ENCODE results near the gene UBE3B. TPM values are rescaled to one million over a fixed set of nuclear protein-coding genes. Genes with fewer than 3 reads are reported as not detected.

Gene UBE3B
- polyA plus RNA-seq, 3 donors: 14.4 to 25.9 (median 18.2) TPM

DNA sequence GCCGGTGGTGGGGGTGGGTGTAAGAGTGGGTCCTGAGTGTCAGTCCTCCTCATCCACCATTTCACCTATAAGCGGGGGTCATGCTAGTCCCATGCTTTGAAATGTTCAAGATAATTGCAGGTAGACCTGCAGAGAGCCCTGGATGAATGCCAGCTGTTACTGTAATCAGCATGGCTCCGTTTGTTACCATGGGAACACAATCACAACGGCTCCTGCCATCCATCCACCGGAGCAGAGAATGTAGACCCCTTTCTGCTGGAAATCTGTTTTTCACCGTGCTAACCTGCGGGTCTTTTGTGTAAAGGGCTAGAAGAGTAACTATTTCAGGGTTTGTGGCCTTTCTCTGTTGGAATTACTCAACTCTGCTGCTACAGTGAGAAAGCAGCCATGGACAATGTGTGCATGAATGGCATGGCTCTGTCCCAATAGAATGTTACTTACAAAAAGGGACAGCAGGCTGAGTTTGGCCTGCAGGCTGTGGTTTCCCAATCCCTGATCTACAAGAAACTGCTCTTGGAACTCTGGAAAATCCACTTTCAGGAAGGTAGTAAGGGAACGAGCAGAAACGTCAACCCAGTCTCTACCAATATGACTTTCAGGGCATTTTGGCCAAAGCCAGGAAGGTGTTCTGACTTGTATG is 36.5 kb upstream of the UBE3B start:
- TF ChIP-seq, protein P1, sequence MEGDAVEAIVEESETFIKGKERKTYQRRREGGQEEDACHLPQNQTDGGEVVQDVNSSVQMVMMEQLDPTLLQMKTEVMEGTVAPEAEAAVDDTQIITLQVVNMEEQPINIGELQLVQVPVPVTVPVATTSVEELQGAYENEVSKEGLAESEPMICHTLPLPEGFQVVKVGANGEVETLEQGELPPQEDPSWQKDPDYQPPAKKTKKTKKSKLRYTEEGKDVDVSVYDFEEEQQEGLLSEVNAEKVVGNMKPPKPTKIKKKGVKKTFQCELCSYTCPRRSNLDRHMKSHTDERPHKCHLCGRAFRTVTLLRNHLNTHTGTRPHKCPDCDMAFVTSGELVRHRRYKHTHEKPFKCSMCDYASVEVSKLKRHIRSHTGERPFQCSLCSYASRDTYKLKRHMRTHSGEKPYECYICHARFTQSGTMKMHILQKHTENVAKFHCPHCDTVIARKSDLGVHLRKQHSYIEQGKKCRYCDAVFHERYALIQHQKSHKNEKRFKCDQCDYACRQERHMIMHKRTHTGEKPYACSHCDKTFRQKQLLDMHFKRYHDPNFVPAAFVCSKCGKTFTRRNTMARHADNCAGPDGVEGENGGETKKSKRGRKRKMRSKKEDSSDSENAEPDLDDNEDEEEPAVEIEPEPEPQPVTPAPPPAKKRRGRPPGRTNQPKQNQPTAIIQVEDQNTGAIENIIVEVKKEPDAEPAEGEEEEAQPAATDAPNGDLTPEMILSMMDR (IDR thresholded peaks at IDR 0.05): no peak
- no peak for DNase-seq
- peaks cover 0 to 2% (median 0%) of the 10 kb centered on the region in 3 donors for H3K27me3 Mint-ChIP-seq (ENCODE audit: low read depth in 3 of 3)
- H3K9me3 Mint-ChIP-seq: no peaks in the 10 kb centered on the region
- H3K4me1 Mint-ChIP-seq: no peaks in the 10 kb centered on the region
- intact Hi-C loops (cut with micrococcal nuclease): no loop called here
- 89% methylated on average over 7 of the region's 9 CpGs for WGBS (ENCODE audit: insufficient coverage)
- Histone ChIP-seq H3K79me2 (ENCODE audit: insufficient read depth, low read length) (no peaks in the 10 kb centered on the region), H3K4me2 (replicated peaks; ENCODE audit: extremely low read depth, low read length, poor library complexity, severe bottlenecking) (no peak overlapping the region), H3K27me3 (ENCODE audit: control insufficient read depth in 2 of 2, insufficient read depth in 2 of 2, low read length in 2 of 2) (no peaks in the 10 kb centered on the region), H3K36me3 (replicated peaks in 1 of 2; ENCODE audit: control insufficient read depth in 1 of 2, insufficient read depth in 2 of 2, low read length in 2 of 2) (peaks cover 0 to 14% of the 10 kb centered on the region in 2 donors), H2AFZ (ENCODE audit: insufficient read depth, low read depth, low read length, poor library complexity, severe bottlenecking) (no peak overlapping the region), H4K20me1 (ENCODE audit: insufficient read depth, low read length) (no peaks in the 10 kb centered on the region), H3K27ac (ENCODE audit: low read depth in 1 of 2, low read length in 2 of 2) (no peak overlapping the region), H3K4me3 (replicated peaks in 1 of 3; ENCODE audit: low read depth in 2 of 3, low read length in 3 of 3) (no peak overlapping the region), H3K9me3 (replicated peaks in 1 of 2; ENCODE audit: control insufficient read depth in 1 of 2, insufficient read depth in 1 of 2, low read length in 2 of 2) (no peaks in the 10 kb centered on the region), H3K9ac (ENCODE audit: insufficient read depth, low read length, poor library complexity, severe bottlenecking) (no peak overlapping the region), H3K4me1 (ENCODE audit: control insufficient read depth in 1 of 2, insufficient read depth in 2 of 2, low read length in 2 of 2) (no peaks in the 10 kb centered on the region)
- peaks cover 13 to 21% of the 10 kb centered on the region in 2 donors for H3K36me3 Mint-ChIP-seq
- H3K4me3 Mint-ChIP-seq: no peak overlapping the region
- no peak overlapping the region for H3K27ac Mint-ChIP-seq

DNA sequence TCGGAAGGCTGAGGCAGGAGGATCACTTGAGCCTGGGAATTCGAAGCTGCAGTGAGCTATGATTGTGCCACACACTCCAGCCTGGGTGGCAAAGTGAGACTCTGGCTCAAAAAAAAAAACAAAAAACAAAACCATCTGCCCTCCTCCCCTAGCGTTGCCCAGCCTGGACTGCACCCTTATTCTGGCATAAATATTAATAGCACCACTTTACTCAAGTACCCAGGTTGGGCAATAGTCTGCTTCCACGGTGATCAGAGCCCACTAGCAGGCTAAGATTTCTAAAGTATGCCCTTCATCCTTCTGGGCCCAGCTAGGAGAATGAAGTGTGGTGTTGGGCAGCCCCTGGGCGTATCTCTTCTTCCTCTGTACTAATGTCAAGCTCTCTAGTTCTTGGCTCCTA is 33.6 kb upstream of the UBE3B start:
- H3K27me3 Mint-ChIP-seq (ENCODE audit: low read depth in 3 of 3): no peaks in the 10 kb centered on the region
- peak overlapping the region in 1 of 7 donors; percentile 31 for H3K27ac Mint-ChIP-seq
- TF ChIP-seq, protein P1 (IDR thresholded peaks at IDR 0.05): no peak
- H4K20me1 ChIP-seq (ENCODE audit: insufficient read depth, low read length): no peaks in the 10 kb centered on the region
- DNase-seq: no peak
- peaks cover 20 to 39% of the 10 kb centered on the region in 2 donors for H3K36me3 ChIP-seq (replicated peaks in 1 of 2; ENCODE audit: control insufficient read depth in 1 of 2, insufficient read depth in 2 of 2, low read length in 2 of 2)
- no peak overlapping the region for H3K4me3 Mint-ChIP-seq
- H3K27me3 ChIP-seq (ENCODE audit: control insufficient read depth in 2 of 2, insufficient read depth in 2 of 2, low read length in 2 of 2): no peaks in the 10 kb centered on the region
- 96% methylated on average over 5 of the region's 5 CpGs for WGBS (ENCODE audit: insufficient coverage)
- H3K4me1 ChIP-seq (ENCODE audit: control insufficient read depth in 1 of 2, insufficient read depth in 2 of 2, low read length in 2 of 2): no peaks in the 10 kb centered on the region
- no peak overlapping the region for H3K4me3 ChIP-seq (replicated peaks in 1 of 3; ENCODE audit: low read depth in 2 of 3, low read length in 3 of 3)
- peaks cover 34 to 45% of the 10 kb centered on the region in 2 donors for H3K36me3 Mint-ChIP-seq
- no peaks in the 10 kb centered on the region for H3K4me1 Mint-ChIP-seq
- H3K9ac ChIP-seq (ENCODE audit: insufficient read depth, low read length, poor library complexity, severe bottlenecking): no peak overlapping the region
- no peaks in the 10 kb centered on the region for H3K9me3 Mint-ChIP-seq
- H3K79me2 ChIP-seq (ENCODE audit: insufficient read depth, low read length): no peaks in the 10 kb centered on the region
- H3K9me3 ChIP-seq (replicated peaks in 1 of 2; ENCODE audit: control insufficient read depth in 1 of 2, insufficient read depth in 1 of 2, low read length in 2 of 2): no peaks in the 10 kb centered on the region
- no peak overlapping the region for H3K27ac ChIP-seq (ENCODE audit: low read depth in 1 of 2, low read length in 2 of 2)
- H3K4me2 ChIP-seq (replicated peaks; ENCODE audit: extremely low read depth, low read length, poor library complexity, severe bottlenecking): no peak overlapping the region
- no peak overlapping the region for H2AFZ ChIP-seq (ENCODE audit: insufficient read depth, low read depth, low read length, poor library complexity, severe bottlenecking)
- intact Hi-C loops (cut with micrococcal nuclease): no loop called here

Measured in CD14-positive monocyte (primary cell).